HepG2 (cell line): Measurements from ENCODE around the gene NAT14. TPM values are rescaled to one million over a fixed set of nuclear protein-coding genes. Genes with fewer than 3 reads are reported as not detected.

Source experiments
- DMAP1 ChIP-seq: IDR thresholded peaks from 2 replicates; pipeline ENCODE4 v1.6.1; 2016
- GFI1 ChIP-seq: sonication (generic); formaldehyde crosslinking; IDR thresholded peaks from 2 replicates; pipeline ENCODE4 v1.5.0; 2020; ENCODE audit warnings: missing genetic modification reagents, mild to moderate bottlenecking, borderline replicate concordance
- KLF13 ChIP-seq: sonication (generic); formaldehyde crosslinking; IDR thresholded peaks from 2 replicates; pipeline ENCODE4 v1.4.0; 2020; ENCODE audit warnings: mild to moderate bottlenecking, missing genetic modification reagents
- TBP ChIP-seq: sonication (generic); formaldehyde crosslinking; IDR thresholded peaks from 2 replicates; pipeline ENCODE4 v1.5.0; 2020; ENCODE audit warnings: missing genetic modification reagents
- TFDP2 ChIP-seq: sonication (generic); formaldehyde crosslinking; IDR thresholded peaks from 2 replicates; pipeline ENCODE4 v1.4.0; 2020; ENCODE audit warnings: missing genetic modification reagents
- THYN1 ChIP-seq: sonication (generic); formaldehyde crosslinking; IDR thresholded peaks from 2 replicates; pipeline ENCODE4 v1.8.1; 2023; ENCODE audit warnings: low read depth, mild to moderate bottlenecking, moderate library complexity, missing genetic modification reagents, borderline replicate concordance
- ZBTB26 ChIP-seq: IDR thresholded peaks from 2 replicates; pipeline ENCODE4 v1.6.1; 2016; ENCODE audit warnings: missing compliant biosample characterization, missing genetic modification reagents, borderline replicate concordance
- ZBTB7A ChIP-seq: sonication (generic); formaldehyde crosslinking; IDR thresholded peaks from 2 replicates; pipeline ENCODE4 v1.8.0; 2022; ENCODE audit warnings: mild to moderate bottlenecking, missing genetic modification reagents
- ZNF414 ChIP-seq: sonication (generic); formaldehyde crosslinking; IDR thresholded peaks from 2 replicates; pipeline ENCODE4 v1.5.0; 2020; ENCODE audit warnings: missing genetic modification reagents
- ZNF549 ChIP-seq: sonication (generic); formaldehyde crosslinking; IDR thresholded peaks from 2 replicates; pipeline ENCODE4 v1.5.0; 2020; ENCODE audit warnings: missing genetic modification reagents
- ZNF703 ChIP-seq: sonication (generic); formaldehyde crosslinking; IDR thresholded peaks from 2 replicates; pipeline ENCODE4 v1.5.1; 2020; ENCODE audit warnings: missing genetic modification reagents, mild to moderate bottlenecking, moderate library complexity, borderline replicate concordance
- polyA plus RNA-seq, 8 experiments: library from polyadenylated mRNA; depleted of rRNA in 3 of 8; stranded (reverse) in 7 of 8; unstranded in 1 of 8; fragments of >200 nt; fragmentation: Illumina TruSeq in 4 of 8; extraction: Trizol in 4 of 8; gene quantifications; 2 replicates each; pipeline versions ENCODE4 v1.2.1 to v1.2.3, GENCODE V29; 2011 to 2016; ENCODE audit warnings: low read depth in 4 of 8, missing spikeins in 1 of 8, mixed read lengths in 1 of 8; ENCODE audit not compliant: insufficient read depth in 1 of 8
- total RNA-seq, 5 experiments: library from RNA; depleted of rRNA; stranded (reverse); fragments of >200 nt; fragmentation: Illumina TruSeq; extraction: Trizol; gene quantifications; 2 replicates each; pipeline ENCODE4 v1.2.3, GENCODE V29; 2016; ENCODE audit warnings: low read depth in 1 of 5
- TF ChIP-seq, protein P1 (sequence below): sonication (generic); formaldehyde crosslinking; IDR thresholded peaks from 2 replicates; pipeline ENCODE4 v1.4.0; 2020; ENCODE audit warnings: missing genetic modification reagents
- TF ChIP-seq, protein P2 (sequence below): sonication (generic); formaldehyde crosslinking; IDR thresholded peaks from 2 replicates; pipeline ENCODE4 v1.4.0; 2020; ENCODE audit warnings: mild to moderate bottlenecking, low read depth, missing genetic modification reagents
- TF ChIP-seq, protein P3 (sequence below): sonication (generic); formaldehyde crosslinking; IDR thresholded peaks from 2 replicates; pipeline ENCODE4 v1.4.0; 2020; ENCODE audit warnings: missing genetic modification reagents, borderline replicate concordance
- TF ChIP-seq, protein P4 (sequence below): sonication (generic); formaldehyde crosslinking; IDR thresholded peaks from 2 replicates; pipeline ENCODE4 v1.4.0; 2020; ENCODE audit warnings: missing genetic modification reagents, low read depth, mild to moderate bottlenecking, borderline replicate concordance
- TF ChIP-seq, protein P5 (sequence below): sonication (generic); formaldehyde crosslinking; IDR thresholded peaks from 2 replicates; pipeline ENCODE4 v1.4.0; 2020; ENCODE audit warnings: missing genetic modification reagents, borderline replicate concordance

Gene NAT14
- total and polyA plus RNA-seq, 2 of the 13 experiments (the other 11 are each of a cell fraction or from before 2014, with no cell fraction given), result 20.7 to 22.3 TPM

GRCh38 chr19:55437410-55437809, 47.6 kb upstream of the NAT14 start (continued):
- no peak for TF ChIP-seq ZNF549
- TF ChIP-seq, protein P1, sequence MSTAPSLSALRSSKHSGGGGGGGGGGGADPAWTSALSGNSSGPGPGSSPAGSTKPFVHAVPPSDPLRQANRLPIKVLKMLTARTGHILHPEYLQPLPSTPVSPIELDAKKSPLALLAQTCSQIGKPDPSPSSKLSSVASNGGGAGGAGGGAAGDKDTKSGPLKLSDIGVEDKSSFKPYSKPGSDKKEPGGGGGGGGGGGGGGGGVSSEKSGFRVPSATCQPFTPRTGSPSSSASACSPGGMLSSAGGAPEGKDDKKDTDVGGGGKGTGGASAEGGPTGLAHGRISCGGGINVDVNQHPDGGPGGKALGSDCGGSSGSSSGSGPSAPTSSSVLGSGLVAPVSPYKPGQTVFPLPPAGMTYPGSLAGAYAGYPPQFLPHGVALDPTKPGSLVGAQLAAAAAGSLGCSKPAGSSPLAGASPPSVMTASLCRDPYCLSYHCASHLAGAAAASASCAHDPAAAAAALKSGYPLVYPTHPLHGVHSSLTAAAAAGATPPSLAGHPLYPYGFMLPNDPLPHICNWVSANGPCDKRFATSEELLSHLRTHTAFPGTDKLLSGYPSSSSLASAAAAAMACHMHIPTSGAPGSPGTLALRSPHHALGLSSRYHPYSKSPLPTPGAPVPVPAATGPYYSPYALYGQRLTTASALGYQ (CRISPR knock-in tag), result no peak
- no peak for TF ChIP-seq ZNF414 (CRISPR knock-in tag)
- 0 out of 2 replicates have a peak, but pooled peaks have one; percentile 21 for TF ChIP-seq GFI1 (CRISPR knock-in tag)
- TF ChIP-seq KLF13 (CRISPR knock-in tag), result no peak
- peak; percentile 56; the same call in 1 of the 2 replicates for TF ChIP-seq ZBTB7A (CRISPR knock-in tag)
- TF ChIP-seq ZNF703 (CRISPR knock-in tag), result no peak
- TF ChIP-seq, protein P2, sequence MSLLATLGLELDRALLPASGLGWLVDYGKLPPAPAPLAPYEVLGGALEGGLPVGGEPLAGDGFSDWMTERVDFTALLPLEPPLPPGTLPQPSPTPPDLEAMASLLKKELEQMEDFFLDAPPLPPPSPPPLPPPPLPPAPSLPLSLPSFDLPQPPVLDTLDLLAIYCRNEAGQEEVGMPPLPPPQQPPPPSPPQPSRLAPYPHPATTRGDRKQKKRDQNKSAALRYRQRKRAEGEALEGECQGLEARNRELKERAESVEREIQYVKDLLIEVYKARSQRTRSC (CRISPR knock-in tag), result no peak
- TF ChIP-seq, protein P3, sequence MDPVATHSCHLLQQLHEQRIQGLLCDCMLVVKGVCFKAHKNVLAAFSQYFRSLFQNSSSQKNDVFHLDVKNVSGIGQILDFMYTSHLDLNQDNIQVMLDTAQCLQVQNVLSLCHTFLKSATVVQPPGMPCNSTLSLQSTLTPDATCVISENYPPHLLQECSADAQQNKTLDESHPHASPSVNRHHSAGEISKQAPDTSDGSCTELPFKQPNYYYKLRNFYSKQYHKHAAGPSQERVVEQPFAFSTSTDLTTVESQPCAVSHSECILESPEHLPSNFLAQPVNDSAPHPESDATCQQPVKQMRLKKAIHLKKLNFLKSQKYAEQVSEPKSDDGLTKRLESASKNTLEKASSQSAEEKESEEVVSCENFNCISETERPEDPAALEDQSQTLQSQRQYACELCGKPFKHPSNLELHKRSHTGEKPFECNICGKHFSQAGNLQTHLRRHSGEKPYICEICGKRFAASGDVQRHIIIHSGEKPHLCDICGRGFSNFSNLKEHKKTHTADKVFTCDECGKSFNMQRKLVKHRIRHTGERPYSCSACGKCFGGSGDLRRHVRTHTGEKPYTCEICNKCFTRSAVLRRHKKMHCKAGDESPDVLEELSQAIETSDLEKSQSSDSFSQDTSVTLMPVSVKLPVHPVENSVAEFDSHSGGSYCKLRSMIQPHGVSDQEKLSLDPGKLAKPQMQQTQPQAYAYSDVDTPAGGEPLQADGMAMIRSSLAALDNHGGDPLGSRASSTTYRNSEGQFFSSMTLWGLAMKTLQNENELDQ (CRISPR knock-in tag), result no peak
- TF ChIP-seq, protein P4, sequence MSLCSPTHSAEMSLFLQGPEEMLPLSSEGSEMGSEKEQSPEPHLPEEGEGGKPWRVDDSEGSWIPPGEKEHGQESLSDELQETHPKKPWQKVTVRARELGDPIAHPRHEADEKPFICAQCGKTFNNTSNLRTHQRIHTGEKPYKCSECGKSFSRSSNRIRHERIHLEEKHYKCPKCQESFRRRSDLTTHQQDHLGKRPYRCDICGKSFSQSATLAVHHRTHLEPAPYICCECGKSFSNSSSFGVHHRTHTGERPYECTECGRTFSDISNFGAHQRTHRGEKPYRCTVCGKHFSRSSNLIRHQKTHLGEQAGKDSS (CRISPR knock-in tag), result 0 out of 2 replicates have a peak, but pooled peaks have one; percentile 25
- TF ChIP-seq TFDP2 (CRISPR knock-in tag), result no peak
- 0 out of 2 replicates have a peak, but pooled peaks have one; percentile 66 for TF ChIP-seq ZBTB26 (CRISPR knock-in tag)
- TF ChIP-seq THYN1 (CRISPR knock-in tag), result no peak
- no peak for TF ChIP-seq DMAP1
- TF ChIP-seq TBP, result no peak
- TF ChIP-seq, protein P5, sequence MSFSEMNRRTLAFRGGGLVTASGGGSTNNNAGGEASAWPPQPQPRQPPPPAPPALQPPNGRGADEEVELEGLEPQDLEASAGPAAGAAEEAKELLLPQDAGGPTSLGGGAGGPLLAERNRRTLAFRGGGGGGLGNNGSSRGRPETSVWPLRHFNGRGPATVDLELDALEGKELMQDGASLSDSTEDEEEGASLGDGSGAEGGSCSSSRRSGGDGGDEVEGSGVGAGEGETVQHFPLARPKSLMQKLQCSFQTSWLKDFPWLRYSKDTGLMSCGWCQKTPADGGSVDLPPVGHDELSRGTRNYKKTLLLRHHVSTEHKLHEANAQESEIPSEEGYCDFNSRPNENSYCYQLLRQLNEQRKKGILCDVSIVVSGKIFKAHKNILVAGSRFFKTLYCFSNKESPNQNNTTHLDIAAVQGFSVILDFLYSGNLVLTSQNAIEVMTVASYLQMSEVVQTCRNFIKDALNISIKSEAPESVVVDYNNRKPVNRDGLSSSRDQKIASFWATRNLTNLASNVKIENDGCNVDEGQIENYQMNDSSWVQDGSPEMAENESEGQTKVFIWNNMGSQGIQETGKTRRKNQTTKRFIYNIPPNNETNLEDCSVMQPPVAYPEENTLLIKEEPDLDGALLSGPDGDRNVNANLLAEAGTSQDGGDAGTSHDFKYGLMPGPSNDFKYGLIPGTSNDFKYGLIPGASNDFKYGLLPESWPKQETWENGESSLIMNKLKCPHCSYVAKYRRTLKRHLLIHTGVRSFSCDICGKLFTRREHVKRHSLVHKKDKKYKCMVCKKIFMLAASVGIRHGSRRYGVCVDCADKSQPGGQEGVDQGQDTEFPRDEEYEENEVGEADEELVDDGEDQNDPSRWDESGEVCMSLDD, result no peak
